Esophagus squamous epithelium (tissue), 5 donors: Measurements from ENCODE around the gene ANKRD28. TPM values are rescaled to one million over a fixed set of nuclear protein-coding genes. Genes with fewer than 3 reads are reported as not detected.
"Not testable (repeated sequence)": the region's sequence is repeated elsewhere in the genome, so short reads cannot be mapped to it uniquely, and the experiment has no call there.

ENCODE experiments used
- DNase-seq: peaks from one replicate; lab custom pipeline; 2025; lab: John Stamatoyannopoulos, UW
- H3K27ac ChIP-seq, 4 donors: fragments of 200-600 bp; sonication (generic); one replicate each; pipeline ENCODE4 v1.5.1; 2016 to 2019; ENCODE audit warnings: mild to moderate bottlenecking in 1 of 4
- H3K27me3 ChIP-seq, 4 donors: fragments of 200-600 bp; sonication (generic); 1 replicate in 3 of 4; 2 replicates in 1 of 4; pipeline versions ENCODE4 v1.5.1 to v1.6.0; 2017 to 2021; ENCODE audit warnings: antibody characterized with exemption in 1 of 4
- H3K36me3 ChIP-seq, 3 donors: fragments of 200-600 bp; sonication (generic); one replicate each; pipeline ENCODE4 v1.5.1; 2016 to 2019
- H3K4me1 ChIP-seq, 3 donors: fragments of 200-600 bp; sonication (generic); one replicate each; pipeline ENCODE4 v1.5.1; 2017 to 2019
- H3K4me3 ChIP-seq, 4 donors: fragments of 200-600 bp; sonication (generic); 1 replicate in 3 of 4; 2 replicates in 1 of 4; pipeline ENCODE4 v1.5.1; 2016 to 2019; ENCODE audit warnings: mild to moderate bottlenecking in 2 of 4, moderate library complexity in 1 of 4
- H3K9me3 ChIP-seq, 3 donors: fragments of 200-600 bp; sonication (generic); one replicate each; pipeline ENCODE4 v1.5.1; 2016 to 2019
- POLR2A ChIP-seq, 4 donors: fragments of 450-650 bp; IDR thresholded peaks; one replicate each; pipeline ENCODE4 v1.6.1; 2017; ENCODE audit warnings: antibody characterized with exemption in 4 of 4, mild to moderate bottlenecking in 4 of 4, moderate library complexity in 3 of 4
- WGBS, 2 donors: methylation state at CpG; one replicate each; pipeline ENCODE4 v1.1.5; 2018; 5-methylcytosine and 5-hydroxymethylcytosine counted together
- intact Hi-C: fragments of 100-400 bp; cut with DNase I; formaldehyde crosslinking; loops from one replicate; pipeline ENCODE4 v1.15.0; 2022
- total RNA-seq, 4 donors: library from RNA; depleted of rRNA; stranded (reverse); fragments of >200 nt; gene quantifications; one replicate each; pipeline ENCODE4 v1.1.0, GENCODE V29; 2016
- TF ChIP-seq, protein P1 (sequence below), 6 experiments: fragments of 450-650 bp in 4 of 6; fragments of 200-600 bp in 2 of 6; sonication (generic) in 2 of 6; IDR thresholded peaks; one replicate each; pipeline ENCODE4 v1.5.1; 2016 to 2019; ENCODE audit warnings: antibody characterized with exemption in 6 of 6, mild to moderate bottlenecking in 4 of 6, moderate library complexity in 4 of 6
- donor health status: DM: yes; HTN: yes; CAD: no.

The ANKRD28 gene
- 10 to 100 TPM; 20.8 to 49.6 (median 31.8) TPM for total RNA-seq

DNA sequence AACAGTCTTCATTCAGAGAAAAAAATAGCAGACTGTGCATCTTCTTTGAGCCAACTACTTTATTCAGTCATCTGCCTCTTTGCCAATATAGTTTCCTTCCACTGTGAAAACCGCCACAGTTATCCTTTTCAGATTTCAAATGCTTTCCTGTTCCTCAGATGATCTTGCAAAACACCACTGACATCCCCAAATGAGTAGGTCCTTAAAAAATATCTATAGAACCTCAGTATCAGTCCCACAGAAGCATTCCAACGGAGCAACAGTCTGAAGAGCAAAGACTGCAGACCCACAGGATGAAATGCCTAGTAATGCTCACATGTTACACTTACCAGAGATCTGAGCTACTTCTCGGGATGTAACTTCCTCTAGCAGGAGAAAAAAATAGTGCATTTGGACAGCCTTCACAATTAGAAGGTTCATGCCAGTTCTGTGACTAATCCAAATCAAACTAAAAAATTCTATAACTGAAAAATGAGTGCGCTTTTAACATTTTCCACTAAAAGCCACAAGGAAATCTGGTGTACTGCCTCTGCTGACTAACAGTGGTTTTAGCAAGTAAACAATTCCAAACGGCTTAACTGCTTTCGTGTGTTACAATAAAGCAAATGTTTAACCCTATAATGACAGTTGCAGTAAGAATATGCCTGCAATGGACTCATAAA is at the start of gene ANKRD28:
Gene ANKRD28 (minus strand): TSS at position 338 of the 662 bp plus-strand sequence. CDS start 1,458 bp downstream, outside the sequence.
- Histone ChIP-seq H3K4me3 (peak within 1 kb of the TSS; percentile 8 to 53 (median 40)), H3K36me3 (peaks cover 0 to 5% (median 0%) of the 10 kb centered on the region in 3 donors), H3K27ac (peak within 1 kb of the TSS; percentile 74 to 89 (median 80)), H3K9me3 (no peaks in the 10 kb centered on the region), H3K27me3 (no peaks in the 10 kb centered on the region), H3K4me1 (peaks cover 10 to 59% (median 20%) of the 10 kb centered on the region in 3 donors)
- TF ChIP-seq, protein P1, sequence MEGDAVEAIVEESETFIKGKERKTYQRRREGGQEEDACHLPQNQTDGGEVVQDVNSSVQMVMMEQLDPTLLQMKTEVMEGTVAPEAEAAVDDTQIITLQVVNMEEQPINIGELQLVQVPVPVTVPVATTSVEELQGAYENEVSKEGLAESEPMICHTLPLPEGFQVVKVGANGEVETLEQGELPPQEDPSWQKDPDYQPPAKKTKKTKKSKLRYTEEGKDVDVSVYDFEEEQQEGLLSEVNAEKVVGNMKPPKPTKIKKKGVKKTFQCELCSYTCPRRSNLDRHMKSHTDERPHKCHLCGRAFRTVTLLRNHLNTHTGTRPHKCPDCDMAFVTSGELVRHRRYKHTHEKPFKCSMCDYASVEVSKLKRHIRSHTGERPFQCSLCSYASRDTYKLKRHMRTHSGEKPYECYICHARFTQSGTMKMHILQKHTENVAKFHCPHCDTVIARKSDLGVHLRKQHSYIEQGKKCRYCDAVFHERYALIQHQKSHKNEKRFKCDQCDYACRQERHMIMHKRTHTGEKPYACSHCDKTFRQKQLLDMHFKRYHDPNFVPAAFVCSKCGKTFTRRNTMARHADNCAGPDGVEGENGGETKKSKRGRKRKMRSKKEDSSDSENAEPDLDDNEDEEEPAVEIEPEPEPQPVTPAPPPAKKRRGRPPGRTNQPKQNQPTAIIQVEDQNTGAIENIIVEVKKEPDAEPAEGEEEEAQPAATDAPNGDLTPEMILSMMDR (IDR thresholded peaks at IDR 0.05), result peak in 3 of 6 experiments; percentile 10 to 31 (median 26)
- peak in 2 of 4 donors; percentile 36 to 52 for TF ChIP-seq POLR2A (IDR thresholded peaks at IDR 0.05)
- DNase-seq, result no peak
- intact Hi-C loops, result no loop called here
- WGBS, 2 donors, result 0 to 1% methylated on average over 6 of the region's 6 CpGs

DNA sequence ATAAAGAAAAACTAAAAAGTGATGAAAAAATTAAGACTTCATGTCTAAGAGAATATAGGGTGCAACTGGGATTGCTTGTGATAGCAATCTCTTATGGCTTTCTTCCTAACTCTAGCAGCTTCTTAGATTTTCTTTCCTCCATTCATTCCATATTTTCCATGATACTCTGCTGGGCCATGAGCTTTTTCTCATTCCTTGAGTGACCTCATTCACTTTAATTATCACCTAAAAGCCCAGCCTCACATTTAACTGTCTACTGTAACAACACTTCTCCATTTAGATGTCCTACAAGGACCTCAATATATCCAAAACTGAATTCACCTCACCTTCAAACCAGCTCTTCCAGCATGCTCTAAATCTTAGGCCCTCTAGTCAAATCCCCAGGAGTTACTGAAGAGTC is 49.5 kb upstream of the ANKRD28 start:
- no peak for DNase-seq
- no peaks in the 10 kb centered on the region for H3K27me3 ChIP-seq
- H3K9me3 ChIP-seq, result no peaks in the 10 kb centered on the region
- TF ChIP-seq POLR2A (IDR thresholded peaks at IDR 0.05), result no peak
- TF ChIP-seq, protein P1 (IDR thresholded peaks at IDR 0.05), result no peak
- H3K4me1 ChIP-seq, result no peaks in the 10 kb centered on the region
- peaks cover 0 to 7% (median 0%) of the 10 kb centered on the region in 3 donors for H3K36me3 ChIP-seq
- no peak overlapping the region for H3K4me3 ChIP-seq
- no peak overlapping the region for H3K27ac ChIP-seq
- intact Hi-C loops, result no loop called here

DNA sequence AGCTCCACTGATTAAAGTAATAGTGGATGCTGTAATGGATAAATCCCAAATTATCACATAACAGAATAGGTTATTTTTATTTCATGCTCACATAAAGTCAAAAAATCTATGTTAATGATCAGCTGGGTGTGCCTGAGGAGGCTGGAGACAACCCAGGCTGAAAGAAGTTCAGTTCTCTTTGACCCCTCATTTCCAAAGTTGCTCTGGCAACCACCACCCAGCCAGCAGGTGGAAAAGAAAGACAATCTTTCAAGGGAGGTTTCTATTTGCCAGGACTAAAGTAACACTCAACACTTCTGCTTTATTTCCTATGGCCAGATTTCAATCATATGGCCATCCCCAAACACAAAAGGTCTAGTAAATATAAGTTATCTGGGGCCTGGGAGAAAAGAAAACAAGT is 48.8 kb upstream of the ANKRD28 start:
- intact Hi-C loops, result no loop called here
- no peak for TF ChIP-seq POLR2A (IDR thresholded peaks at IDR 0.05)
- TF ChIP-seq, protein P1 (IDR thresholded peaks at IDR 0.05), result no peak
- DNase-seq, result no peak

DNA sequence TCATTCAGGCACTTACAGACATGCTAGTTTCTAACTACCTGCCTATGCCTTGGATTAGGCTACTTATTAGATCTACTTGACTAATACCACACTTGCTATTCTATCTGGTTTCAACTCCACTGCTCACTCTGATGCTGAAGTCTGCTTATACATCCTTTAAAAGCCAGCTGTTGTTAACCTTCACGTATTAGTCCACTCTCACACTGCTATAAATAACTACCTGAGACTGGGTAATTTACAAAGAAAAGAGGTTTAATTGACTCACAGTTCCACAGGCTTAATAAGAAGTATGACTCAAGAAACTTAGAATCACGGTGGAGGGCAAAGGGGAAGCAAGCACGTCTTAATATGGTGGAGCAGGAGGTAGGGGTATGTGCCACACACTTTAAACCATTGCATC is 47.7 kb upstream of the ANKRD28 start:
- WGBS, 2 donors, result 68 to 74% methylated on average over 3 of the region's 3 CpGs
- no peak overlapping the region for H3K4me3 ChIP-seq
- intact Hi-C loops, result no loop called here
- no peak overlapping the region for H3K27ac ChIP-seq
- H3K27me3 ChIP-seq, result no peaks in the 10 kb centered on the region
- DNase-seq, result no peak
- peaks cover 0 to 6% (median 0%) of the 10 kb centered on the region in 3 donors for H3K9me3 ChIP-seq
- no peaks in the 10 kb centered on the region for H3K4me1 ChIP-seq
- TF ChIP-seq POLR2A (IDR thresholded peaks at IDR 0.05), result no peak
- TF ChIP-seq, protein P1 (IDR thresholded peaks at IDR 0.05), result no peak
- no peaks in the 10 kb centered on the region for H3K36me3 ChIP-seq

More for the DNA sequence above, 48.8 kb upstream of the ANKRD28 start:
- H3K9me3 ChIP-seq, result no peaks in the 10 kb centered on the region
- no peaks in the 10 kb centered on the region for H3K27me3 ChIP-seq
- no peaks in the 10 kb centered on the region for H3K4me1 ChIP-seq
- peaks cover 0 to 7% (median 0%) of the 10 kb centered on the region in 3 donors for H3K36me3 ChIP-seq
- H3K4me3 ChIP-seq, result no peak overlapping the region
- no peak overlapping the region for H3K27ac ChIP-seq

DNA sequence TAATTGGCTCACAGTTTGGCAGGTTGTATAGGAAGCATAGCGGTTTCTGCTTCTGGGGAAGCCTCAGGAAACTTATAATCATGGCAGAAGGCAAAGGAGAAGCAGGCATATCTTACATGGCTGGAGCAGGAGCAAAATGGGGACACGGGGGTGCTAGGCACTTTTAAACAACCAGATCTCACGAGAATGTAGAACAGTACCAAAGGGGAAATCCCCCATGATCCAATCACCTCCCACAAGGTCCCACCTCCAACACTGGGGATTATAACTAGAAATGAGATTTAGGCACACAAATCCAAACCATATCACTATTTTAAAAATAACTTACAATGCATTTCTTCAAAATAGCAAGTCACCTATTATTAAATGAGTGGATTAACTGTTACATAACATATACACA is 47.1 kb upstream of the ANKRD28 start:
- 83 to 85% methylated on average over 3 of the region's 3 CpGs for WGBS, 2 donors
- intact Hi-C loops, result no loop called here
- Histone ChIP-seq H3K36me3 (no peaks in the 10 kb centered on the region), H3K27me3 (no peaks in the 10 kb centered on the region), H3K4me3 (no peak overlapping the region), H3K27ac (no peak overlapping the region), H3K4me1 (no peaks in the 10 kb centered on the region), H3K9me3 (peaks cover 0 to 7% (median 0%) of the 10 kb centered on the region in 3 donors)
- no peak for DNase-seq
- TF ChIP-seq, protein P1 (IDR thresholded peaks at IDR 0.05), result no peak
- TF ChIP-seq POLR2A (IDR thresholded peaks at IDR 0.05), result no peak

DNA sequence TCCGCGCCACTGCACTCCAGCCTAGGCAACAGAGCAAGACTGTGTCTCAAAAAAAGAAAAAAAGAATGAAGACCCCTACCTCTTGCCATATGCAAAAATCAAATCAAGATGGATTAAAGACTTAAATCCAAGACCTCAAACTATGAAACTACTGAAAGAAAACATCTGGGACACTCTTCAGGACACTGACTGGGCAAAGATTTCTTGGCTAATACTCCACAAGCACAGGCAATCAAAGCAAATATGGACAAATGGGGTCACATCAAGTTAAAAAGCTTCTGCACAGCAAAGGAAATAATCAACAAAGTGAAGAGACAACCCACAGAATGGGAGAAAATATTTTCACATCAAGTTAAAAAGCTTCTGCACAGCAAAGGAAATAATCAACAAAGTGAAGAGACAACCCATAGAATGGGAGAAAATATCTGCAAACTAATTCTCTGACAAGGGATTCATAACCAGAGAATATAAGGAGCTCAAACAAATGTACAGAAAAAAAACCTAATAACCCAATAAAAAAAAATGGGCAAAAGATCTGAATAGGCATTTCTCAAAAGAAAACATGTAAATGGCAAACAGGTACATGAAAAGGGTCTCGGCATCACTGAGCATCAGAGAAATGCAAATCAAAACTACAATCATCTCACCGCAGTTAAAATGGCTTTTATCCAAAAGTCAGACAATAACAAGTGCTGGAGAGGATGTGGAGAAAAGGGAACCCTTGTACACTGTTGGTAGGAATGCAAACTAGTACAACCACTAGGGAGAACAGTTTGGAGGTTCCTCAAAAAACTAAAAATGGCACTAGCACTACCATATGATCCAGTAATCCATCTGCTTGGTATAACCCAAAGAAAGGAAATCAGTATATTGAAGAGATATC is 43.6 kb upstream of the ANKRD28 start:
- 95 to 98% methylated on average over 4 of the region's 4 CpGs for WGBS, 2 donors
- H3K4me1 ChIP-seq, H3K9me3 ChIP-seq, H3K27ac ChIP-seq, H3K36me3 ChIP-seq, H3K4me3 ChIP-seq, intact Hi-C loops, DNase-seq, H3K27me3 ChIP-seq: not testable (repeated sequence)
